GM12878 (cell line): ENCODE results near the gene TNRC6B. TPM values are rescaled to one million over a fixed set of nuclear protein-coding genes. Genes with fewer than 3 reads are reported as not detected.
A peak's percentile ranks its signal among the peaks of the same experiment; 100 is the strongest.

Source experiments
- CREM ChIP-seq: IDR thresholded peaks from 2 replicates; pipeline ENCODE4 v1.6.1; 2014; ENCODE audit warnings: antibody characterized with exemption, low read depth
- ELK1 ChIP-seq: IDR thresholded peaks from 2 replicates; pipeline ENCODE4 v1.6.1; 2012; ENCODE audit warnings: low read depth, low read length, improper control_type of control experiment
- EP300 ChIP-seq, 2 experiments: fragments of 150-350 bp in 1 of 2; IDR thresholded peaks; 2 replicates each; pipeline ENCODE4 v1.6.1; 2011 to 2012; ENCODE audit warnings: low read depth in 2 of 2, low read length in 2 of 2, borderline replicate concordance in 1 of 2, improper control_type of control experiment in 1 of 2, inconsistent platforms in 1 of 2; ENCODE audit not compliant: control insufficient read depth in 1 of 2
- FOXK2 ChIP-seq: fragments of 450-650 bp; IDR thresholded peaks from 2 replicates; pipeline ENCODE4 v1.6.1; 2017; ENCODE audit warnings: mild to moderate bottlenecking, moderate library complexity
- IRF4 ChIP-seq: IDR thresholded peaks from 2 replicates; pipeline ENCODE4 v1.6.1; 2011; ENCODE audit warnings: low read depth, low read length
- MYB ChIP-seq: fragments of 150-350 bp; IDR thresholded peaks from 2 replicates; pipeline ENCODE4 v1.6.1; 2014; ENCODE audit warnings: mild to moderate bottlenecking, low read depth, low read length, borderline replicate concordance
- NR2C2 ChIP-seq: IDR thresholded peaks from 2 replicates; pipeline ENCODE4 v1.6.1; 2011; ENCODE audit warnings: borderline replicate concordance, low read depth; ENCODE audit not compliant: control insufficient read depth, insufficient read length
- RAD21 ChIP-seq: IDR thresholded peaks from 2 replicates; pipeline ENCODE4 v1.6.1; 2011; ENCODE audit warnings: mild to moderate bottlenecking, low read depth, low read length, moderate library complexity; ENCODE audit not compliant: insufficient read depth
- SMAD1 ChIP-seq: fragments of 450-650 bp; IDR thresholded peaks from 2 replicates; pipeline ENCODE4 v1.6.1; 2018; ENCODE audit warnings: mild to moderate bottlenecking, low read depth; ENCODE audit not compliant: partially characterized antibody
- SMAD5 ChIP-seq: IDR thresholded peaks from 2 replicates; pipeline ENCODE4 v1.6.1; 2016; ENCODE audit warnings: antibody characterized with exemption, low read depth
- TCF7 ChIP-seq: IDR thresholded peaks from 2 replicates; pipeline ENCODE4 v1.6.1; 2014; ENCODE audit warnings: antibody characterized with exemption, borderline replicate concordance
- USF2 ChIP-seq: IDR thresholded peaks from 2 replicates; pipeline ENCODE4 v1.6.1; 2011; ENCODE audit warnings: low read depth, low read length, improper control_type of control experiment, borderline replicate concordance
- ZBTB4 ChIP-seq: fragments of 450-650 bp; formaldehyde crosslinking; IDR thresholded peaks from 2 replicates; pipeline ENCODE4 v1.4.0; 2022; ENCODE audit warnings: mild to moderate bottlenecking, moderate library complexity
- ZNF274 ChIP-seq: IDR thresholded peaks from one replicate; pipeline ENCODE4 v1.8.0; 2011; ENCODE audit not compliant: insufficient read length, insufficient read depth
- ZNF687 ChIP-seq: fragments of 450-650 bp; IDR thresholded peaks from 2 replicates; pipeline ENCODE4 v1.6.1; 2017; ENCODE audit warnings: mild to moderate bottlenecking, moderate library complexity
- polyA plus RNA-seq, 11 experiments: library from polyadenylated mRNA; depleted of rRNA in 4 of 11; unstranded in 6 of 11; stranded (reverse) in 5 of 11; fragments of >200 nt; fragmentation: Nextera tagmentation in 4 of 11; fragmentation: Illumina TruSeq in 1 of 11; extraction: Ambion mirVana in 4 of 11; extraction: Trizol in 1 of 11; gene quantifications; 1 replicate in 1 of 11; 2 replicates in 10 of 11; pipeline versions ENCODE4 v1.2.1 to v1.2.3, GENCODE V29; 2011 to 2016; ENCODE audit warnings: inconsistent platforms in 2 of 11, missing spikeins in 2 of 11, low read depth in 1 of 11
- total RNA-seq, 4 experiments: library from RNA; depleted of rRNA in 3 of 4; stranded (reverse); fragments of >200 nt in 3 of 4; fragmentation: Illumina TruSeq in 1 of 4; extraction: Trizol in 1 of 4; gene quantifications; 2 replicates each; pipeline versions ENCODE4 v1.2.1 to v1.2.3, GENCODE V29; 2013 to 2021
- TF ChIP-seq, protein P1 (sequence below), 3 experiments: IDR thresholded peaks in 2 of 3; conservative IDR thresholded peaks in 1 of 3; 2 replicates each; pipeline ENCODE4 v1.5.1; 2011; ENCODE audit warnings: low read depth in 3 of 3, low read length in 3 of 3, mild to moderate bottlenecking in 3 of 3, control low read depth in 2 of 3, moderate library complexity in 2 of 3, inconsistent platforms in 1 of 3, mixed read lengths in 1 of 3; ENCODE audit not compliant: control insufficient read depth in 2 of 3, insufficient read depth in 1 of 3; ENCODE audit errors: extremely low read depth in 1 of 3

The TNRC6B gene
- total and polyA plus RNA-seq, 10 of the 15 experiments (the other 5 are each of a cell fraction or from before 2014, with no cell fraction given): 3.6 to 32.8 (median 16.4) TPM

- TF ChIP-seq USF2 (peak; percentile 3), ZBTB4 (CRISPR knock-in tag) (no peak), MYB (no peak), SMAD5 (peak; percentile 94), TCF7 (no peak), FOXK2 (peak; percentile 87), RAD21 (no peak), ZNF274 (no peak), CREM (peak; percentile 63; the same call in 1 of the 2 replicates), NR2C2 (no peak), ELK1 (no peak), ZNF687 (peak; percentile 86; the same call in 1 of the 2 replicates), IRF4 (no peak), EP300 (IDR thresholded peaks at IDR 0.05; ENCODE audit: borderline replicate concordance in 1 of 2, control insufficient read depth in 1 of 2, low read depth in 2 of 2, low read length in 2 of 2) (no peak), SMAD1 (no peak)
- TF ChIP-seq, protein P1, sequence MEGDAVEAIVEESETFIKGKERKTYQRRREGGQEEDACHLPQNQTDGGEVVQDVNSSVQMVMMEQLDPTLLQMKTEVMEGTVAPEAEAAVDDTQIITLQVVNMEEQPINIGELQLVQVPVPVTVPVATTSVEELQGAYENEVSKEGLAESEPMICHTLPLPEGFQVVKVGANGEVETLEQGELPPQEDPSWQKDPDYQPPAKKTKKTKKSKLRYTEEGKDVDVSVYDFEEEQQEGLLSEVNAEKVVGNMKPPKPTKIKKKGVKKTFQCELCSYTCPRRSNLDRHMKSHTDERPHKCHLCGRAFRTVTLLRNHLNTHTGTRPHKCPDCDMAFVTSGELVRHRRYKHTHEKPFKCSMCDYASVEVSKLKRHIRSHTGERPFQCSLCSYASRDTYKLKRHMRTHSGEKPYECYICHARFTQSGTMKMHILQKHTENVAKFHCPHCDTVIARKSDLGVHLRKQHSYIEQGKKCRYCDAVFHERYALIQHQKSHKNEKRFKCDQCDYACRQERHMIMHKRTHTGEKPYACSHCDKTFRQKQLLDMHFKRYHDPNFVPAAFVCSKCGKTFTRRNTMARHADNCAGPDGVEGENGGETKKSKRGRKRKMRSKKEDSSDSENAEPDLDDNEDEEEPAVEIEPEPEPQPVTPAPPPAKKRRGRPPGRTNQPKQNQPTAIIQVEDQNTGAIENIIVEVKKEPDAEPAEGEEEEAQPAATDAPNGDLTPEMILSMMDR (IDR thresholded peaks at IDR 0.05 in 2 of 3, conservative IDR thresholded peaks at IDR 0.05 in 1 of 3; ENCODE audit: control insufficient read depth in 2 of 3, extremely low read depth in 1 of 3, insufficient read depth in 1 of 3, low read depth in 3 of 3, low read length in 3 of 3): no peak
Observed at GRCh38 chr22:40346185-40347118, 168.7 kb downstream of the TNRC6B start, which contains the start of gene ADSL (continued).
